Measurements from ENCODE around the gene MPP3.
"Not testable (repeated sequence)": the region's sequence is repeated elsewhere in the genome, so short reads cannot be mapped to it uniquely, and the experiment has no call there.

Gene MPP3

DNA sequence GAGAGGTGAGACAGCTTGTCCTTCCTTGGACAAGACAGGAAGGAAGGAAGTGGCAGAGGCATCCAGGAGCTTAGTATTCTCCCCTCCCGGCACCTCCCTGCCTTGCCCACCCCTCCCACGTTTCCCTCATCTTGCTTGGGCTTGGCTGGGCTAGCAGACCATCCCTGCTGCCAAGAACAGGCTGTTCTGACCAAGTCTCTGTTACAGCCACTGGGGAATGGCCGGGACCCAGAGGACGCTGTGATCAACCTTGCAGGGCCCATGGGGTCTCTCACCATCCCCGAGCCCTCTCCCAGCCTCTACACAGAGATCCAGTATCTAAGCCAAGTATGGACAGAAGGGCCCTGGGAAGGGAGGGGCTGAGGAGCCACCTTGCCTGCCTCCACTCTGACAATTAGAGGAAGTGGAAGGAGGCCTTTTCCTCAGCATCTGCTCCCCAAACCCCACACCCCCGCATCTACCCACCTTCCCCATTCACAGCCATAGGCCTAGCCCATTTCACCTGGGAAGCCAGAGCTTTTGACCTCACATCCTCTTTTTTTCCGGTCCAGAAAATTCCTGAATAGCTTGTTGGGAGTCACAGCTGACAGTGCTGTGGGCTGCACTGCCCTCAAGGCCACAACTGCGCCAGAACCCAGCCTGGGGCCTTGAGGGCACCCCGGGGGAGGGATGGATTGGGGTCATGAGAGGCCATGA is 28.1 kb upstream of the MPP3 start:
- DNase-seq, result no peak

DNA sequence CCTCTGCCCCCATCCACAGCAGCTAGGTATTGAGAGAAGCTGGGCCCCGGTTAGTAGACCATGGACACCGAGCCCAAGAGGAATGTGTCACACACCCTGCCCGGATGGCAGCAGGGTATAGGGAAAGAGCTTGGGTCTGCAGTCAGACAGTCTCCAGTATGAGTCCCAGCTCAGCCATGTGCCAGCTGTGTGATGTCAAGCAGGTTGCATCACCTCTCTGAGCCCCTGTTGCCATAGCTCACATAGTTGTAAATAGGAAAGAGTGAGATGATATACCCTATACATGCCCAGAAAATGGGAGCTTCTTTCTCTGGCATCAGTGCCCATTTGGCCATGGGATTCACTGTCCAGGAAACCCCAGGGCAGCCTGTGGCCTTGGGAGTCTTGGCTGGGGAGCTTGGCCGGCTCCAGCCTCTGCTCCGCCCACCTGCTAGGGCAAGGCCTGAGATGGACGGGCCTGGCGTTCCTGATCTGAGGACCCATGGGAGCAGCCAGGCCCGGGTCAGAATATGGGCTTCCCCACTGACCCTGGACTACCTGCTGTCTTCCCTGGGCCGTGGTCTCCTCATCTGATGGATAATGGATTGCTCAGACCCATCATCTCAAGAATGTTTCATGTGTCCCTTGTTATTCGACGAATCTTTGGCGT is 27.3 kb upstream of the MPP3 start:
- DNase-seq, result no peak

GRCh38 chr17:43857957-43858600 is 25.1 kb upstream of the MPP3 start:
- no peak for DNase-seq

DNA sequence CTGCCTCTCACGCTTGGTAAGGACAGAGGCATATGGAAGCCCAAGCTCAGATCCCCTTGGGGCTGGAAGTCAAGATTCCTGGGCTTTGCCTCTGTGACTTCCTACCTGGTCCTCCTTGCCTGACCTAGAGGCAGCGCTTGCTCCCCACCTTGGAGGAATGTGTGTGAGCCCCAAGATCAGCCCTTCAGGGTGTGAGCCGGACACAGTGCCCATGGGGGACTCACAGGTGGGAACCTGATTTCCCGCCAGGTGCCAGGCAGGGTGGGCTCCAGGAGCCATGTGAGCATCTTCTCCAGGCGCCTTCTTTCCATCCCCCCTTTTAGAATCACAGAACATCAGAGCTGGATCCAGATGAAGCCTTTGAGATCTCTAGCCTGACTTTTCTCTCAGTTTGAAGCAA is 24.2 kb upstream of the MPP3 start:
- no peak for DNase-seq

DNA sequence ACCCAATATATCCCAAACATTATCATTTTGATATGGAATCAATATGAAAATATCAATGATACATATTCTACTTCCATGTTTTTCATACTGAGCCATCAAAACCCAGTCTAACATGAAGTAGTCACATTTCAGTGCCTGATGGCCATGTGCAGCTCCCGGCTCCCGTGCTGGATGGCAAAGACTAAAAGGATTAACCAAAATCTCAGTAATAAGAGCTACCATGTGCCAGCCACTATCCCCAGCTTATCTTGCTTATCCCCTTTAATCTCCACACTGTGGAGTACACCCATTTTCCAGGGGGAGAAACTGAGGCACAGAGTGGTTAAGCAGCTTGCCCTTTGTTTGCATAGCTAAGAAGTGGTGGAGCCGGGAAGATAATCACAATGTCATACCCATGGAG is 23.2 kb upstream of the MPP3 start:
- no peak for DNase-seq

GRCh38 chr17:43855061-43855460 is 22.1 kb upstream of the MPP3 start:
- no peak for DNase-seq

- no peak for DNase-seq
Observed at GRCh38 chr17:43854498-43854897, 21.6 kb upstream of the MPP3 start.

- DNase-seq, result no peak
Observed at GRCh38 chr17:43853546-43853945, 20.6 kb upstream of the MPP3 start.

DNA sequence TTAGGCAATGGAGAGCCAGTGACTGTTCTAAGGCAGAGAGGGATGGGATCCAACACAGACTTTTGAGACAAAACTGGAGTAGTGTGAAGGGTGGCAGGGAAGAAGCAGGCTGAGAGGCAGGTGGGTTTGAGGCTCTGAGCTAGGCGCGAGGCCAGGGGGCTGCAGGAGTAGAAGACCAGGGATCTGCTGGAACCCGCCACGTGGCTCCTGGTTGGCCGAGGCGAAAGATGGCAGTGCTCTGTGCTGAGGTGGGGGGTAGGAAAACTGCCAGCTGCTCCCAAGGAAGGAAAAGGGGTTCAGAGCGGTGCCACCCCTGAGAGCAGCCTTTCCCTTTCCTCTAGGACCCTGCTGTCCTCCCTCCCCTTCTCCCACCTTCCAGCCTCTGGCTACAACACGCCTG is 19.6 kb upstream of the MPP3 start:
- DNase-seq, result no peak

- DNase-seq, result no peak
Observed at GRCh38 chr17:43849116-43849515, 16.2 kb upstream of the MPP3 start.

- no peak for DNase-seq
Observed at GRCh38 chr17:43848601-43849000, 15.7 kb upstream of the MPP3 start.

DNA sequence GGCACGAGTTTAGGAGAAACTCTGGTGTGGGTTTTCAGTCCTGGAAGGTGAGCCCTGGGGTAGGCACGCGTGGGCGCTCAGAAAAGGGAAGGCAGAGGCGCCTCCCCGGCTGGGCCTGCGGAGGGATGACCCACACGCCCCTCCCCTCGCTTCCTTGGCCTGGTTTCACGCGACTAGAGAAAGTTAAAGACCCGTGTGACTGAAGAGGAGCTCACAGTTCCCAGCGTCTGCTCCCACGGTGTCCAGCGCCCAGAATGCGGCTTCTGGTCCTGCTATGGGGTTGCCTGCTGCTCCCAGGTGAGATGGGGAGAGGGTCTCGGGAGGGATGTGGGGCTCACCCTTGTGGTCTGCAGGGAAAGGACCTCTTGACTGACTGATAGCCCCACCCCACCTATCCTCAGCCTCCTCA is 14.0 kb upstream of the MPP3 start, which contains the start of gene CD300LG:
TSS of gene CD300LG (plus strand) at position 214 of the 409 bp plus-strand sequence. CDS start at position 255, 41 bp downstream.
- no peak for DNase-seq

DNA sequence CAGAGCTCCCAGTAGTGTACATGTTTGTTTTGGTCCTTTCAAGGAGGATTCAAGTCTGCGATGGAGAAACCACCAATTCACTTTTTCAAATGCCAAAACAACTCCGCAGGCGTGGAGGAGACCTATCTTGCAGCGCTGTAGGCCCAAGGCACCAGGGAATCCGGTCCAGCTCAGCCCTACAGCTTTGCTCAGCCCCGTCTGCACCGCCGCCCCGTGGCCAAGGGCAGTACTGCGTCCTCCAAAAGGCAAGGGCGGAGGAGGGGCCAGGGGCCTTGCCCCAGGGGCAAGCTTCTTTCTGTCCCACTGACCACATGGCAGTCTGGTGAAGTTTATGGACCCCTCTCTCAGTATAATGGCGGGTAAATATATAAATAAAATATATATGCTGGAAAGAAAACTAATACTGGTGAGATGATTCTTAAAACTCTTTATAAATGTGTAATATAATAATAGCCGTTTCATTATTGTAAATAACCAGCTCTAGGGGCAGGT is 13.3 kb upstream of the MPP3 start:
- DNase-seq, result peak; percentile 40

DNA sequence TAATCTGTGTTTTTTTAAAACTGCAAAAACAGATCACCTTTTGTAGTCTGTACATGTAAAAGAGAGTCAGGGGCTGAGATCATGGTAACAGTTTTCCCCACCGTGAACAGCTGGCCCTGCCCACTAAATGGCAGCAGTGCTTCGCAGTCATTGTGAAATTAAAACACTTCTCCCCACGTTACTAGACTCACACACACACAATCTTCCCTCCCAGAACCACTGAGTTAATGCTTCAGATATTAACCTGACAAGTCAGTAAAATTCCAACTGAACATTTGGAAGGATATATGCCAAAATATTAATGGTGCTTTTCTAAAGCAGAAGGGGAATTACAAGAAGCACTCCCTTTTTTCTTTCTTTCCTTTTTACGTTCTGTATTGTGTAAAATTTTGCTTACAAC is 12.8 kb upstream of the MPP3 start:
- DNase-seq, result no peak

DNA sequence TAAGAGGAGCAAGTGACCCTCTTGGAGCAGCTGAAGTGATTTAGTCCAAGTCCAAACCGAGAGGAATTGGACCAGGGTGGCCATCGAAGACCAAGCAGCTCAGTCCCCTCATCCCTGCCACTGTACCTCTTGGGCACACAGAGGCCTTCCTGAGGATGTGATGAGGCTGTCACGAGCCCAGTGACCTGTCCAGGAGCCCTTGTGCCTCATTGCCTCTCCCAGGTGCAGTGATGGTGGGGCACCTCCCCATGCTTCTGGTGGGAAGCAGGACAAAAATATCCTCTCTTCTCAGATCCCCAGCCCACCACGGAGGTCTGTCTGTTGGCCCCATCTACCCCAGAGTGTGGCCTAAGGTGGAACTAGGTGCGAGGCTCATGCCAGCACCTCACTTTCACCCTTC is 11.3 kb upstream of the MPP3 start:
- no peak for DNase-seq

DNA sequence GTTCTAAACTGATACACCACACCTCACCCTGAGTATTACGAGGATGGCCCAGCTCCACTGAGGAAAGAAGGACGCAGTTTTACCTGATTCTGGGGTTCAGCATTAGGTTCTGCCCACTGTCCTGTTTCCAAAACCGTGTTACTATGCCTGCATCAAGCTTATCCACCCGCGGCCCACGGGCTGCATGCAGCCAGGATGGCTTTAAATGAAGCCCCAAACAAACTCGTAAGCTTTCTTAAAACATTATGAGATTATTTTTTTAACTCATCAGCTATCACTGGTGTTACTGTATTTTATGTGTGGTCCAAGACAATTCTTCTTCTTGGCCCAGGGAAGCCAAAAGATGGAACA is 10.0 kb upstream of the MPP3 start:
- DNase-seq, result no peak

GRCh38 chr17:43842091-43842974 is 9.4 kb upstream of the MPP3 start:
- DNase-seq, result not testable (repeated sequence)

DNA sequence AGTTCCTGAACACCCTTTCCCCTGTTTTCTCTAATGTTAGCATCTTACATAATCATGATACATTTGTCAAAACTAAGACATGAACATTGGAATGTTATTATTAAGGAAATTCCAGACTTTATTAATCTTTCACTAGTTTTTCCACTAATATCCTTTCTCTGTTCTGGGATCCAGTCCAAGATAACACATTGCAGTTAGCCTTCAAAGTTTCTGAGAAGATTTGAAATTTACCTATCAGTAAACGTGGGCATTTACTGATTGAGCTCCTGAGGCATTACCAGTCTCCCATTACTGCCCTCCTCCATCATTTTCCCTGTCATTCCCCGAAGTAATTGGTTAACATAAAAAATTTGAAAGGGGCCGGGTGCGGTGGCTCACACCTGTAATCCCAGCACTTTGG is 8.3 kb upstream of the MPP3 start:
- DNase-seq, result no peak

DNA sequence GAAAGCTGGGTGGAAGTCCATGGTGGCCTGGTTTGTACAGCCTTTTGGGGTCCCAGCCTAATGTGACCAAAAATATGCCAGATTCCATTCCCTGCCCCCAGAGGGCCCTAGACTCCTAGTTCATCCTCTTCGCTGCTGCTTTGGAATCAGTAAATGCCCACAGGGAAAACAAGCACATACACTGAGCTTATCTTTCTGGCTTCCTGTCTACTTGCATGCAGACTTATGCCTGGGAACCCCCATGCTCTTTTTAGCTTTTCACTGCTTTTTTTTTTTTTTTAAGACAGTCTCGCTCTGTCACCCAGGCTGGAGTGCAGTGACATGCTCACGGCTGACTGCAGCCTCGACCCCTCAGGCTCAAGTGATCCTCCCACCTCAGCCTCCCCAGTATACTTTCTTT is 7.9 kb upstream of the MPP3 start:
- DNase-seq, result no peak

GRCh38 chr17:43839670-43840108 is 6.7 kb upstream of the MPP3 start:
- DNase-seq, result peak; percentile 21

DNA sequence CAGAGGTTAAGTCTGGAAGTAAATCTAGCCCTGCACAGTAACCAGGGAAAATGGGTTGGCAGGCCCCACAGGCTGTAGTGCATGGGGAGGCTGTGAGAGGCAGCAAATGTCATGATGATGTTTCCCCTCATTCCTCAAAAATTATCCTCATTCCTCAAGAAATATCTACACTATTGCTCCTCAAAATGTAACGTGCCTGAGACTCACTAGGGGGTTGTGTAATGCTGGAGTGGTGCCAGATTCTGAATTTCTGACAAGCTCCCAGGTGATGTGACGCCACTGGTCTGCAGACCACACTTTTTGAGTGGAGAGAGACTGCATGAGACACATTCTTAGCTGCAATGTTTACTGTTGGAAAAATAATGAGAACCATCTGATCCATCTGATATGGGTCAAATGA is 1.2 kb upstream of the MPP3 start:
- DNase-seq, result no peak

- no peak for DNase-seq
Observed at GRCh38 chr17:43832168-43832975, 574 bp downstream of the MPP3 start.
